Astrocyte (in vitro differentiated cells and primary cell): ENCODE measurements around the gene B4GALT5.

Experiments used
- EZH2 ChIP-seq: IDR thresholded peaks from 2 replicates; pipeline ENCODE4 v1.6.1; 2012; ENCODE audit warnings: mild to moderate bottlenecking, low read length, inconsistent platforms; ENCODE audit not compliant: insufficient read depth
- TF ChIP-seq, protein P1 (sequence below): IDR thresholded peaks from 2 replicates; pipeline ENCODE4 v1.5.1; 2011; ENCODE audit warnings: low read depth, mild to moderate bottlenecking, inconsistent platforms, low read length, moderate library complexity; ENCODE audit not compliant: insufficient read depth

DNA sequence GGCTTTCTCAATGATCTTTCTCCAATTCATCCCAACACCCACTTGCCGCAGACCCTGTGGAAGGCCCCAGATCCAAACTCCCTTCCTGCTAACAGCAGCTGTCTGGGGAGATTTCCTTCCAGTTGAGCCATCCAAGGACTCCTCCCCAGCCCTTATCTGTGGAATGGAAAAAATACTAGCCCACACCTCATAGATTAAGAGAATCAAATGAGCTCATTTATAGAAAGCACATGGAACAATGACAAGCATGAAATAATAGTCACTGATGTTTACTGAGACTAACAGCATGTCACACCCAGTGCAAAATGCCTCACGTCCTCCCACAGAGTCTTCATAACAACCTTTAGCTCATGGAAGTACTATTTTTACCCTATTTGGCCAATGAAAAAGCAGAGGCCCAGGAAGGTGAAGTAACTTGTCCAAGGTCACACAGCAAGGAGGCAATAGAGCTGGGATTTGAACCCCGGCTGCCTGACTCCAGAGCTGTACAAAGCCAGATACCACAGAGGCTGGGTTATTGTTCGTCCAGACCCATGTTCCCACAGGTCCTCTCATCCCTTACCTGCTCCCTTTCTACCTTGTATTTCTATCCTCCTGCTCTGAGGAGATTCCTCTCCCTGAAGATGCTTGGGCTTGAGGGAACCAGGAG, 122.3 kb downstream of the B4GALT5 start:
- TF ChIP-seq, protein P1, sequence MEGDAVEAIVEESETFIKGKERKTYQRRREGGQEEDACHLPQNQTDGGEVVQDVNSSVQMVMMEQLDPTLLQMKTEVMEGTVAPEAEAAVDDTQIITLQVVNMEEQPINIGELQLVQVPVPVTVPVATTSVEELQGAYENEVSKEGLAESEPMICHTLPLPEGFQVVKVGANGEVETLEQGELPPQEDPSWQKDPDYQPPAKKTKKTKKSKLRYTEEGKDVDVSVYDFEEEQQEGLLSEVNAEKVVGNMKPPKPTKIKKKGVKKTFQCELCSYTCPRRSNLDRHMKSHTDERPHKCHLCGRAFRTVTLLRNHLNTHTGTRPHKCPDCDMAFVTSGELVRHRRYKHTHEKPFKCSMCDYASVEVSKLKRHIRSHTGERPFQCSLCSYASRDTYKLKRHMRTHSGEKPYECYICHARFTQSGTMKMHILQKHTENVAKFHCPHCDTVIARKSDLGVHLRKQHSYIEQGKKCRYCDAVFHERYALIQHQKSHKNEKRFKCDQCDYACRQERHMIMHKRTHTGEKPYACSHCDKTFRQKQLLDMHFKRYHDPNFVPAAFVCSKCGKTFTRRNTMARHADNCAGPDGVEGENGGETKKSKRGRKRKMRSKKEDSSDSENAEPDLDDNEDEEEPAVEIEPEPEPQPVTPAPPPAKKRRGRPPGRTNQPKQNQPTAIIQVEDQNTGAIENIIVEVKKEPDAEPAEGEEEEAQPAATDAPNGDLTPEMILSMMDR = no peak
- TF ChIP-seq EZH2 = no peak
